SIG-M5 treated with dmso at 0.1 percent for 504 hours (cell line): ENCODE measurements around the gene CELA1.

ENCODE experiments used
- DNase-seq: peaks from one replicate; lab custom pipeline; 2025; ENCODE audit not compliant: unreplicated experiment; lab: John Stamatoyannopoulos, UW

Gene CELA1

DNA sequence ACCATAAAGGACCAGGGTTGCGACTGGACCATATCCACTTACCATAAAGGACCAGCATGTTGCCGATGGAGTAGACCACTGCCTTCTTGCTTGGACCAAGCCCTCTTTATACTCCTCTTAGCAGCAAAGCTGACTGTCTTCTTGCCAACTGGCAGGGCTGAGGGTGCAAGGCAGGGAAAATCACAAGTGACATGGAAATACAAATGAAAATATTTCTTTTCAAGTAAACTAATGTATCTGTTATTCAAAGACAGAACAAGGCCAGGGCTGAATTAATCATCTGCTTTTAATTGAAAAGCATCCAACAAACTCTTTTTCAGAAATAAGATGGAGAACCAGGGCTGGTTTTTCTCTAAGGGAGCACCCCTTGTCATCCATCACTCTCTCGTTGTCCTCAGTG lies at the start of gene CELA1:
Gene CELA1 (minus strand): TSS at position 99 of the 400 bp plus-strand sequence. CDS start 41 bp downstream, at position 58.
- DNase-seq = no peak

DNA sequence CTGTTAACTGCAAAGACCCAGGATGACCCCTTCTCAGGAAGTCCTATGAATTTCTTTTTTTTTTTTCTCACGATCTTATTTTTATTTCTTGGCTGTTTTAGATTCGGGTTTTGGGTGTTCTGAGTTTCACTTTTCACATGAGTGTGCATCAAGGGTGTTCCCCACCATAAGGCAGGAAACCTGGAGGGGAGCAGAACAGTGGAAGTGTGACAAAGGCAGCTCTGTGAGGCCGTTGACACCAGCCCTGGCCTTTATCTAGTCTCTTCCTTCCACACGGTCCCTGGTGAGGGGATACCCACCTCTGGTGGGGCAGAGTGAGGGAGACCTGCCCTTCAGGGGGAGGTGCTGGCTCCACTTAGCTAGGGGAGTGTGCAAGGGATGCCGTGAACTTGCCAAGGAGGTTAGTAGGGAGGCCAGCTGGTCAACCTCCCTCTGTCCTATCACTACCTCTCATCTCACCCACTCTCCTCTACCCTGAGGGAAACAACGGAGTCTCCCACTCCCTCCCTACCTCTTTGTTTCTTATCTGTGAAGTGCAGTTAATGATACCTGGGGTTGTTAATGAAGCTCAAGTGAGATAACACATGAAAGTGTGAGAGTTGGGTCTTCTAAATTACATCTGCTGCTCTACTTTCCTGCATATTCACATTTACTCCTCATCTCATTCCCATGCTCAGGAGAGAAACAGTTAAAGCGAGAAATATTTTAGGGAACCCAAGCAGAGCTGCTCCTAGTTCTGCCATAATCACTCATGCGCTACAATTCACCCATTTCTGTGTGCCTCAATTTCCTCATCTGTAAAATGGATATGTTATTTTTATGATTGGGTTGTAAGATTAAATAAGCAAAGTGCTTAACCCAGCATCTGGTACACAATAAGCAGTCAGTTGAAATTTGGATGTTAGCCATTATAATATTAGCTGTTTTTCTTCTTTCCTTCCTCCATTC lies 49.1 kb upstream of the CELA1 start:
- no peak for DNase-seq

DNA sequence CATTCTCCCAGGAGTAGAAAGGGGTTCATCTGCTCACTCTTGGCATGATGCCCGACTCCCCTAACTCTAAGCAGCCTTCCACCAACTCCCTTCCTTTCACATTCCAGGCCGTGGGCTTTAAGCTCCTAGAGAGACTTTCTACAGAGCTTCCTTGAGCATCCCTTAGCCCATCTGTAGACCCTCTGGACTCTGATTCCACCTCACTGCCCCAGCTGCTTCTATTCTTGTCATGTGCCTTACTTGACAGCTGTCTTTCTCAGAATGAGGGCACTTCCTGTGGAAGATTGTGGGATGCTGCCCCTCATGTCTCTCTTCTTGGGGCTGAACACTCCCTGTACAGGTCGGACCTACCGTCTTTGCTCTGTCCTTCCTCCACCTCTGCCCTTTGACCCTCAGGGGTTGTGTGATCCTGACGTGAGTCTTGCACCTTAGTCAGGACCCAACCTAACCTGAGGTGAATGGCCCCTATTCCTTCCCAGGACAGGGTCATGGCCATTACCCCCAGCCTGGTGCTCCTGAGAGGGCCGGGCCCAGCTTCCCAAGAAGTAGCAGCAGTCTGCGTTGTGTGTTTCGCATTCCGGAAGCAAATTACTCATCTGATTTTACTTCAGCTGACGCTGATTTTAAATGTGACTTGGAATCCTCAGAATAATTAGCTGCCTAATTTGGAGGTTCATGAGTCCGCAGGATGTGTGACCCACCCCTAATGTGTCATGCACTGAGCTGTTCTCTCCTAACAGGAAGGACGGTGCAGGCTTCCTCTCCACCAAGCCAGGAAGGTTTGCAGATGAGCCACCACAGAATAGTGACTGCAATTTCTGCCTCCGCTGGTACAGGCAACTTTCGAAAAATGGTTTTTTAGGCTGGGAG lies 47.4 kb upstream of the CELA1 start:
- DNase-seq = no peak

DNA sequence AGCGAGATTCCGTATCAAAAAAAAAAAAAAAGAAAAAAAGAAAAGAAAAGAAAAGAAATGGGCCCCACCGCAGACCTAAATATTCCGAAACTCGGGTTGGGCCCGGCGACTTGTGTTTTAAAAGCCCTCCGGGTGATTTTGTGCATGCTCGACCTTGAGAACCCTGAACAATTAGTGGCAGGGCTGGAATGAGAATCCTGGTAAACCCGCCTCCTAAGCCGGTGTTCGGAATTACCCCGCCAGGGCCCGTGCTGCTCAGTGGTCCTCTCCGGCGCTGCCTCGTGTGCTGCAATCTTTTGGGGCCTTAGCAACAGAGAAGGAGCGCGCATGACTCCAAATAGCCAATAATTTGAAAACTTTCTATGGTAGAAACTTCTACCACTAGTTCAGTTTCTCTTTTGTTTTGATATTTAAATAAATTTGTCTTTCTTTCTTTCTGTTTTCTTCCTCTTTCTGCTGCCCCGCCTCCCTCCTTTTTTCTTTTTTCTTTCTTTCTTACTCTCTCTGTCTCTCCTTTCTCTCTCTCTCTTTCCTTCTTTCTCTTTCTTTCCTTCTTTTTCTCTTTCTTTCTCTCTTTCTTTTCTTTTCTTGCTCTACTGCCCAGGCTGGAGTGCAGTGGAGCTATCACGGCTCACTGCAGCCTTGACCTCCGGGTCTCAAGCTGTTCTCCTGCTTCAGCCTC lies 46.2 kb upstream of the CELA1 start:
- no peak for DNase-seq

DNA sequence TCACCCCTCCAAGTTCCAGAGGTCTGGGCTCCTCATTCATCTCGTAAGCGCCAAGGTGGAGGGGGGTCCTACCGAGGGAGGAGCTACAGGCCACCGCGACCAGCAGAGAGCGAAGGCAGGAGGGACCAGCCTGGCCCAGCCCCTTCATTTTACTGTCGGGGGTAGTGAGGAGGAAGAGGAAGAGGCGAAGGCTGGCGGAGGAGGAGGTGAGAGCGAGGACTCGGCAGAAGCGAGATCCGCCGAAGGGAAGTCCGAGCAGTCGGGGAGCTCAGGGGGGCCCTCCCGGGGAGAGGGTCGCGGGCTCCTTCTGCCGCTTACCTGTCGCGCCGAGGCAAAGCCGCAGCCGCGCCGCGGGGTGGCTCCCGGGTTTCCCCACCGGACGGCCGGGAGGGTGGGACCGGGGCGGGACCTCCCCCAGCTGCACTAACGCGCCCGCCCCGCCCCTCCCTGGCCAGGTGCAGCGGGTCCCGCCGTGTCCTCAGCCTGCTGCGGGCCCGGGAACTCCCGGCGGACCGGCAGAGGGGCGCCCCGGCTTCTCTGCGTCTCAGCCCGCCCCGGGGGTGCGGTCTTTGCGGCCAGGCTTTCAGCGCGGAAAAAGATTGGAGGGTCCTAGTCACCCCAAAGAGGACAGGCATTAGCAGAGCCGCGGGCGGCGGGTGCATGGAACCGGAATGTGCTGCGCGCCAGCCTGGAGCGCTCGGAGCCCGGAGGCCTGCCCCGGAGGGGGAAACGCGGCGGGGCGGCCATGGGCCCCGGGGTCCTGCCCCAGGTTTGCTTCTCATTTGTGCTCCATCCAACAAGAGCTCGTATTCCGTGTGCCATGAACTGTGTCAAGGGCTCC lies 45.0 kb upstream of the CELA1 start, which contains the start of gene GALNT6:
Gene GALNT6 (minus strand): TSS at position 124 of the 841 bp plus-strand sequence. CDS start 11,625 bp downstream, outside the sequence.
- DNase-seq = peak; percentile 74

DNA sequence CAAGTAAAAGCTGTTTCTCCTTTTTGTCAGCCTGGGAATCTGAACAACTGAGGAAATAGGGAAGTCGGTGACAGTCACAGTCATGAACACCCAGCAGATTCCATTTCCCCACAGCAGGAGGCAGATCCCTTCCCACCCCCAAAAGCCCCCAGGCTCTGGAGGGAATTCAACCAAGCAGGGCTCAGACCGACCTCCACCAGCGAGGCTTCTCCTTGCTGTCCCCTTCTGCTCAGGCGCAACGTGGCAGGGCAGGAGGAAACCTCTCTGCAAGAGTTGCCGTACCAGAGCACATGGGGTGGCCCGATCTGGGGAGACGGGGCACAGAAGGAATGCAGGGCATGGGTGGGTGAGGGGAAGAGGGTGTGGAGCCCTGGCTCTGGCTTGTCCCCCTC lies 44.4 kb upstream of the CELA1 start:
- peak; percentile 75 for DNase-seq

DNA sequence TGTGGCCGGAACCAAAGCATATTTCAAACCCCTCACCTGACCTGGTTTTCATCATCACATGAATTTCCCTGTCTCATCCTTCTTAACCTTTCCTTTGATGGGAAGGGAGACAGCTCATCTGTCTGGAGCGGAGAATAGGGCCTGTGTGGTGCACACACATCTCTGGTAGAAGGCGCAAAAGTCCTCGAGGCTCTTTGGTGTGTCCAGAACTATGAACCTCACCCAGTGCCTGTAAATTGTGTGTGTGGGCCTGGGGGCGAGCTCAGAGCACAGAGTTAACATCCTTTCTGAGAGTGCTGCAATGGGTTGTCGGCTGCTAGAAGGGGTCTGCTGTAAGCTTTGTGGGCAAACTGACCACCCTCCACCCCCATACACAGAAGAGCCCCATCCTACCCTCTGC lies 44.0 kb upstream of the CELA1 start:
- no peak for DNase-seq

DNA sequence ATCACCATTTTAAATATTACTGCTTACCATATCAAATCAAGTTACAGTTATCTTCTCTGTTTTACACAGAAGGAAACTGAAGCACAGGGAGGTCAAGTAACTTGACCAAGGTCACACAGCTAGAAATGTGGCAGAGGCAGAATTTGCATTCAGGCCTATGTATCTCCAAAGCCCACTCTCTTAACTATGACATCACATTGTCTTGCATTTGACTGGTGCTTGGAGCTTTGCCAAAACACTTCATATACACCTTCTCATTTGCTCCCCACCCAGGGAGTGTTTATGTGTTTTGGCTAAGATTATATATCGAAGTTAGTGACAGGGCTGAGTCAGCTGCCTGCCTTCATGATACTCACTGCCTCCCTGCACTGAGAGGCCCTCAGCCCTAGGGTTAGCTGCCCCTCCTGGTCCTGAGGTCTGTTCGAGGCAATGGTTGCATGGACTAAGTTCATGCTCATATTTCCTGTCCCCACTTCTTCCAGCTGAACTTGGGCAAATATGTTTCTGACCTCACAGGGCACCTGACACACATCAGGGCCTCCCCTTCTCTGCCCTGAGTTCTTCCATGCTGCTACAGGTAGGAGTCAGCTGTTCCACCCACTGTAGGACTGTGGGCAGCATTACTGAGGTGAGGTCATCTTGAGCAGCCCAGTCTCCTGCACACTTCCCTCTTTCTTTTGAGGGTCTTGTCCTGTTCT lies 43.0 kb upstream of the CELA1 start:
- DNase-seq = no peak

DNA sequence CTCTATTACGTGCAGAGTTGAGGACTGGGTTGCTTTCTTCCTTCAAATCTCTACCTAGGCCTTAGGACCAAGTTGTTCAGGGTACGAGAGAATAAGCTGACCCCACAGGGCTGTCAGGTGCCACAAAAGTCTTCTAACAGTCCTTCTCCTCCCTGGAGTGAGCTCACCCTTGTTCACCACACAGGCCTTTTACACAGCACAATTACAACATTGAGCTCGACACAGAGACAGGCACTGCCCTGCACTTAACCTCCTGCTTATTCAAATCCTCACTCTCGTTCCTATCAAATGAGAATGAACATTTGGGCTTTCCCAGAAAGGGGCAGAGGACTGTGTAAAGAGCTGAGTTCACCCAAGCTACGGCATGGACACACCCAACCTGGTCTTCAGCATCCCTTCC lies 42.4 kb upstream of the CELA1 start:
- DNase-seq = no peak

DNA sequence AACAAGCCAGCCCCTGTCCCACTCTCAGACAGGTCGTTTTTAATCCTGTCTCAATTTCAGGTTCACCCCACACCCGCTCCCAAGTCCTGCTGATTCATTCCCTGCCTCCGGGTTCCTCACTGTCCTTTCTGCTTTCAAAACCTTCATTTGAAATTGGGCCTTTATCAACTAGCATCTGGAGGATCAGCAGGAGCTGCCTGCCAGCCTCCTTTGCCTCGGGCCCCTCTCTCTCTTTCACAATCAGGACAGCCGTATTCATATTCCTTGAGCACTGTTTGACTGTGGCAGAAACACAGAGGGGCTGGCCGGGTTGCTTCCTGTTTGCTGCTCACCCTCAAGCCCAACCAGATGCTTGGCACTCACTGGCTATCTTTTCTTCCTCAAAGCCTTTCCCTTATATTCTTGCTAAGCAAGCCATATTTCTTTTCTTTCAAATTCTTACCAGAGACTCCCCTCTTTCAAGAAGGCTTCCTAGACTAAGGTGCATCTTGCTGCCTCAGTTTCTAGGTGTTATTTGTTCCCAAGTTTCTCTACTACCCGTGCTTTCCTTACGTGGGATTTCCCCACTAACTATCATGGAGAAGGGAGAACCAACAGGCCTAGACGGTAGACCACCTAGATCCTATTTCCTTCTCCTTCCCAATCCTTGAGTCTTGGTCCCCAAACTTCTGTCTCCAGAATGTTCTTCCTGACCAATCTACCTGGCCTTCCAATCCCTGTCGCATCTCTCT lies 41.8 kb upstream of the CELA1 start:
- DNase-seq = peak; percentile 88

DNA sequence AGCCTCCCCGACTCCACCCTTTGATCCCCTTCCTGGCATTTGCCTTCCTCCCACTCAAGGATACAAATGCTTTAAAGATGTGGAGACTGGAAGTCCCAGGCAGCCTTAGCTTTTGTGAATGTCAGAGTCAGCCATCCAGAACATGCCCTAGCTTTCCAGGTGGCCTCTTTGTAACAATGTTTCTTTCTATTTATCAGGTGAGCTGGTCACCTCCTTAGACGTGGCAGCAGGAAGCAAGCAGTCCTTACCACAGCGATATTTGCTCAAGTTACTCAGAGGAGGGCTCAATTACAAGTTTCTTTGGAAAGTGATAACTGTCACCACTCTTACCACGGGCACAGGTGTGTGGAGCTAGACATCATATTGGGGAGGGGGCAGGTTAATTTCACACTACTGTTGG lies 39.9 kb upstream of the CELA1 start:
- DNase-seq = no peak

DNA sequence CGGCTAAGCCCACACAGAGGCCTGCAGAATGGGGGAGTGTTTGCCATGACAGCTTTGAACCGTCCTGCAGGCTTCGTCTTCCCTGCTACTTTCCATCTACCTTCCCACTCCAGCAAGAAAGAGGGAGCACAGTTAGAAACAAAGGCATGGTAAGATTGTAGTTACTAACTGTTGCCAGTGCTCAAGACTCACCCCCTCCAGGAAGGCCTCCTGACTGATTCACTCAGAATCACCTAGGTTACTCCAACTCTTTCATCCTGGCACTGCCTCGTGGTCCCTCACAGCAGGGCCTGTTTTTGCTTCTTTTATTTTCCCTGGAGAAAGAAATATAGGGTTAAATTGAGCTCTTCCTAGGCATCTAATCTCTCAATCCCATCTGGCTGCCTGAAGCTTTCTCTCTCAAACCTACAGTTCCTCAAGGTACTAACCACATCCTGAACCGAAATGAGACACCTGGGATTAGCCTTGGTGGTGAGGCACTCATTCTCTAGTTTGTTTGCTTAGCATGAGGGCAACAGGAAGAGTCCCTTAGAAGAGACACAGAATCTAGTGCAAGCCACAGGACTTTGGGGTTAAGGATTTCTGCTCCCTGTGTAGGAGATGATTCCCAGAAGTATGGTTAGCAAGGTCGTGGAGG lies 36.9 kb upstream of the CELA1 start:
- no peak for DNase-seq

DNA sequence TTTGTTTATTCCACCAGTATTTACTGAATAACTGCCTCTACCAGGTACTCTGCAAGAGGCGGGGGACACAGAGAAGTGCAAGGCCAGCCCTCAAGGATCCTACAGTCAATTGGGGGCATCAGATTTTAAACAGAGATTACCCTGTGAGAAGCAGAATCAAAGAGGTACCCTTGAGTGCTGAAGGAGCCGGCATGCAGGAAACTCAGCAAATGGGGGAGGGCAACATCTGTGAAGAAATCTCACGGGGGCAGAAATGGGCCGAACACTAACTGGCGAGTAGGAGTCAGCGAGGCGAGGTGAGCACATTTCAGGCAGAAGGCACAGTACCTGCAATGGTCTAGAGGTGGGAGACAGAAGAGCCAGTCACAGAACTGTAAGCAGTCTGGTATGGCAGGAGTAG lies 35.7 kb upstream of the CELA1 start:
- DNase-seq = no peak

DNA sequence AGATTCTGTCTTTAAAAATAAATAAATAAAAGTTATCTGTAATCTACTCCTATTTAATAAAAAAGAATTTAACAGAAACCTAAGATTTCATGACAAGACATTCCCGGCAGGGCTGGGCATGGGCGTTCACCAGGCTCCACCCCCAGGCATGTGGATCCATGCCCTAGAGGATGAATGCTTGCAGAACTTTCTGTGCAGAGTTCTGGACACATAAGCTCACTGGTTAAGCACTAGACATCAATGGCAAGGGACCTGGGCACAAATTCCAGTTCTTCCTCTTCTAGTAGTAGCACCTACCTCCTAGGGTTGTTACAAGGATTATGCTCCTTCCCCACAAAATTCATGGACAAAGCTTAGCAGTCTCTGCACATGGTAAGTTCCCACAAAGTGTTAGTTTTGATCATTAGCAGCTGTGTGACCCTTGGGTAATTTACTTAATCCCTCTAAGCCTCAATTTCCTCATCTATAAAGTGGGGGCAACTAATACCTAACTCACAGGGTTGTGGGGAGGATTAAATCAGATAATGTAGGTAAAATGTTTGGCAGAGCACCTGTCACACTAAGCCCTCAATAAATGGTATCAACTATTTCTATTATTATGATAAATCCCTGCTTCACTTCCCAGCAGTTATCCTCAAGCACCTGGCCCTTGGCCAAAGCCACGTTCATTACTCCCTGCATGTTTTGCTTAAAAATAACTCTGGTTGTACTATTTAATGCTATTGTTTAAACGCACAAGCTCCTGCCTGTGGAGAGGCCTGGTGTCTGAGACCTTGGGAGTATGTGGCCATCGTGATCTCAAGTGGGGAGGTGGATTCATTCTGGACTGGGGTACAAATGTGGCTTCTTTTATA lies 35.0 kb upstream of the CELA1 start:
- DNase-seq = no peak

DNA sequence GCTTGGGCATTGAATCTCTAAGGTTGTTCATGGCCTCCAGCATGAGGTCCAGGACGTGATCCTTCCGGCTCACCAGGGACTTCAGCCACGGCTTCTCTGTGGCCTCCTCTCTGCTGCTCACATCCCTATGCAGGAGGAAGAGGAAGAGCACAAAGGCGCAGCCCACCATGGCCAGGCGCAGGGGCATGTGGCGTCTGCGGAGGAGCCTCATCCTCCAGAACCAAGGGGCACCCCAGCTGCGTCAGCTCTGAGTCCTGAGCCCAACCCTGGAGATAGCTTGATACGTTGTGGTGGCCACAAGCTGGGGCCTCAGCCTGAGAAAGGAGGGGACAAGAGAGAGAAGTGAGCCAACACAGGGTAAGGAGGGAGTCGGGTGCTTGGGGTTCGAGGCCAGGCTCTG lies 33.1 kb upstream of the CELA1 start:
- DNase-seq = no peak

DNA sequence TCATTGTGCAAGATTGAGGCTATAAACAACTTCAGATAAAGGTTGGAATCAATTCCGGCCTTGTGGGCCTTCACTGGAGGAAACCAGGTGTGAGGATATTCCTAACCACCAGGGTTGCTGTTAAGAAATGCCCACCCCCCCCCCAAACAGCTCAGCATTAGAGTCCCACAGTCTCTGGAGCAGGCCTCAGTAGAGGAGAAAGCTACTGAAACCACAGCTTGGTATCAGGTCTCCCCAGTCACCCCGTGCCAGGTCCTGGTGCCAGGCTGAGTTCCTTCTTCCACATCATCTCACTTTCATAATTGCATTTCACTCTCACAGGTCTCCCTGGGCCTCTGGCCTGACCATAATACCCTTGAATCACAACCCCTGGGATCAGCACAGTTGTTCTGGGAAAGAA lies 32.3 kb upstream of the CELA1 start:
- no peak for DNase-seq

DNA sequence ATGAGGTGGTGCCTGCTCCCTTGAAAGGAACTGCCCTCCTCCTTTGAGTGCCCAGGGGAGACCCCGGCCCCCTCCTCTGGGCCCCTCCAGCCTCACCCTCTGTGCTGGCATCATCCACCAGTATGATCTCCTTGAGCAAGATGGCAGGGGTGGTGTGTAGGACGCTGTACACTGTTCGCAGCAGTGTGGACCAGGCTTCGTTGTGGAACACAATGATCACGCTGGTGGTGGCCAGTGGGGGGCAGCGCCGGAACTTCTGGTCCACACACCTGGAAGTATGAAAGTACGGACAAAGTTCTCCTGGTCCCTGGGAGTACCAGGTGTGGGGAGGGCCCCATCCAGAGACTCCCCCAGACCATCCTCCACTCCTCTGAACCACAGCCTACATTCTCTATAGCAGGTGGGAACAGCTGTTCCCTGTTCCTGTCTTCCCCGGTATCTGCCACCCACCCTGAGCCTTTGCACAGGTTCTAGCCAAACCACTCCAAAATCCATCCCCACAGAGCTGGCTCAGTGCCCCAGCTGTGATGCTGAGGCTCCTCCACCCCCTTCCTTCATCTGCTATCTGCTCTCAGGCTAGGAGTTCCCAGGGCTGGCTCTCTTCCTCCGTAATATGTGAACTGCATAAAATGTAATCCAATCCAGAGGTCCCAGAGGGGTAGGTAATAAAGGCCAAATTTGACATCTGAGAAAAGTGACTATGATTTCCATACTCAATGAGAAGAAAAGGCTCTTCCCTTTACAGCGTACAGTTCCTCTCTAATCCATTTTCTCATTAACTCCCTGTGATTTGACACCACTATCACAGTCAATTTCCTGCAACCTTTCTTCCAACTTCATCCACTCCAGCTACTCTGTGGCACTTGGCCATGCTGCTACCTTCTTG lies 30.9 kb upstream of the CELA1 start:
- no peak for DNase-seq
